GF-D8 (cell line): Measurements from ENCODE around the gene ZNF581.

Experiments used
- DNase-seq: peaks from one replicate; lab custom pipeline; 2025; lab: John Stamatoyannopoulos, UW

Gene ZNF581

GRCh38 chr19:55611300-55611982, 32.0 kb upstream of the ZNF581 start:
- DNase-seq: no peak

DNA sequence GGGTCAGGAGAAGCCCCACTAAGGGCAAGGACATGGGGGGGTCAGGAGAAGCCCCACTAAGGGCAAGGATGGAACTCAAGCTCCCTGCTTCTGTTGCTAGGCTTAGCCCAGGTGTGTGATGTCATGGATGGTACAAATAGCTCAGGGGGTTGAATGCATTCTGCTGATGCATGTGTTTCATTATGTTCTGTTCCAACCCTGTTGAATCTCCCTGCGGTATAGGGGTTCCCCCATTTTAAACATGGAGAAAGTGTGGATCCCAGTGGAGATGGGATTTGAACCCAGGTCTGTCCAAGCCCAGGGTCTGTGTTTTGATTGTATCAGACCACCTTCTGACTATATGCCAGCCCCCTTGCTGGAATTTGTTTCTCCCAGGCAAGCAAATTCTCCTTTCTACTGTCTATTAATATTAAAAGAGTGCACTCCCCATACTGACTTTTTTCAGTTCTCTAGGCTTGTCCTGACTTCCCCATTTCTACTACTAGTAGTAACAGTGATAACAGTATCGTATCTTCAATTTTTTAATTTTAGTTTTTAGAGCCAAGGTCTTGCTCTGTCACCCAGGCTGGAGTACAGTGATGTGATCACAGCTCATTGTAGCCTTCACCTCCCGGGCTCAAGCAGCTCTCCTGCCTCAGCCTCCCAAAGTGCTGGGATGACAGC, 31.3 kb upstream of the ZNF581 start:
- DNase-seq: no peak

DNA sequence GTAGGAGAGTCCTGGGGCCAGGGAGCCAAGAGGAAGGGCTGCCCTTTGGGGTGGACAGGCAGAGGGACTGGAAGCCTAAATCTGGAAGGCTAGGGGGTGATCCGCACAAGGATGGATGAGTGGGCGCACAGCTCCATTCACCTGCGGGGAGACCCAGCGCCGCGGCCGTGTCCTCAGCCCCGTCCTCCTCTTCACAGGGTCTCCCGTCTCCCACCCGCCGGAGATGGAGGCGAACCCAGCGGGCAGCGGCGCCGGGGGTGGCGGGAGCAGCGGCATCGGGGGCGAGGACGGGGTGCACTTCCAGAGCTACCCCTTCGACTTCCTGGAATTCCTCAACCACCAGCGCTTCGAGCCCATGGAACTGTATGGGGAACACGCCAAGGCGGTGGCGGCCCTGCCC, 30.1 kb upstream of the ZNF581 start:
- no peak for DNase-seq

GRCh38 chr19:55613930-55614710, 29.3 kb upstream of the ZNF581 start:
- DNase-seq: no peak

DNA sequence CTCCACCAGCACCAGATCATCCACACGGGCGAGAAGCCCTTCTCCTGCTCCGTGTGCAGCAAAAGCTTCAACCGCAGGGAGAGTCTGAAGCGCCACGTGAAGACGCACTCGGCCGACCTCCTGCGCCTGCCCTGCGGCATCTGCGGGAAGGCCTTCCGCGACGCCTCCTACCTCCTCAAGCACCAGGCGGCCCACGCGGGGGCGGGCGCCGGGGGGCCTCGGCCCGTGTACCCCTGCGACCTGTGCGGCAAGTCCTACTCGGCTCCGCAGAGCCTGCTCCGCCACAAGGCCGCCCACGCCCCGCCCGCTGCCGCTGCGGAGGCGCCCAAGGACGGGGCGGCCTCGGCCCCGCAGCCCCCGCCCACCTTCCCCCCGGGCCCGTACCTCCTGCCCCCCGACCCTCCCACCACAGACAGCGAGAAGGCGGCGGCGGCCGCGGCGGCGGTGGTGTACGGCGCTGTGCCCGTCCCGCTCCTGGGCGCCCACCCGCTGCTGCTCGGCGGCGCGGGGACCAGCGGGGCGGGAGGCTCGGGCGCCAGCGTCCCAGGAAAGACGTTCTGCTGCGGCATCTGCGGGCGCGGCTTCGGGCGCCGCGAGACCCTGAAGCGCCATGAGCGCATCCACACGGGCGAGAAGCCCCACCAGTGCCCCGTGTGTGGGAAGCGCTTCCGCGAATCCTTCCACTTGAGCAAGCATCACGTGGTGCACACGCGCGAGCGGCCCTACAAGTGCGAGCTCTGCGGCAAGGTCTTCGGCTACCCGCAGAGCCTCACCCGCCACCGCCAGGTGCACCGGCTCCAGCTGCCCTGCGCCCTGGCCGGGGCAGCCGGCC, 28.5 kb upstream of the ZNF581 start:
- no peak for DNase-seq

GRCh38 chr19:55615543-55616394, 27.7 kb upstream of the ZNF581 start:
- no peak for DNase-seq

DNA sequence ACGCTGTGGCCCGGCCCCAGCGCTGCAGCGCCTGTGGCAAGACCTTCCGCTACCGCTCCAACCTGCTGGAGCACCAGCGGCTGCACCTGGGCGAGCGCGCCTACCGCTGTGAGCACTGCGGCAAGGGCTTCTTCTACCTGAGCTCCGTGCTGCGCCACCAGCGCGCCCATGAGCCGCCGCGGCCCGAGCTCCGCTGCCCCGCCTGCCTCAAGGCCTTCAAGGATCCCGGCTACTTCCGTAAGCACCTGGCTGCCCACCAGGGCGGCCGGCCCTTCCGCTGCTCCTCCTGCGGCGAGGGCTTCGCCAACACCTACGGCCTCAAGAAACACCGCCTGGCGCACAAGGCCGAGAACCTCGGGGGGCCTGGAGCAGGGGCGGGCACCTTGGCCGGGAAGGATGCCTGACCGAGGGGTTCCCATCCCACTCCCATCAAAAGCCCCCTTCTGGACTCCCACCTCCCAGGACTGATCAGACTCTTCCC, 27.0 kb upstream of the ZNF581 start:
- no peak for DNase-seq

- DNase-seq: no peak
Observed at GRCh38 chr19:55617426-55617825, 26.0 kb upstream of the ZNF581 start.

DNA sequence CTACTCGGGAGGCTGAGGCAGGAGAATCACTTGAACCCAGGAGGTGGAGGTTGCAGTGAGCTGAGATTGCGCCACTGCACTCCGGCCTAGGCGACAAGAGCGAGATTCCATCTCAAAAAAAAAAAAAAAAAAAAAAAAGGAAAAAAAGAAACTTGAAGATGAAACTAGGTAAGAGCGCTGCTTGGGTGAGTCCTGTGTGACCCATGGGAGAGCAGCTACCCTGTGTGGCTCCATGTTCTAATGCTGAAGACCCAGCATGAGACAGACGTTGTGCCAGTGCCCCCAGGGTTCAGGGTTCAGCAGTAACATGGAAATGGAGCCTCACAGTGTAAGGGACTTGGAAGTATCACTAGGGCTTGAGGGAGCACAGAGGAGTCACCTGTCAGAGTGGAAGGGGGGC, 25.0 kb upstream of the ZNF581 start:
- no peak for DNase-seq

GRCh38 chr19:55619286-55619685, 24.2 kb upstream of the ZNF581 start:
- no peak for DNase-seq

DNA sequence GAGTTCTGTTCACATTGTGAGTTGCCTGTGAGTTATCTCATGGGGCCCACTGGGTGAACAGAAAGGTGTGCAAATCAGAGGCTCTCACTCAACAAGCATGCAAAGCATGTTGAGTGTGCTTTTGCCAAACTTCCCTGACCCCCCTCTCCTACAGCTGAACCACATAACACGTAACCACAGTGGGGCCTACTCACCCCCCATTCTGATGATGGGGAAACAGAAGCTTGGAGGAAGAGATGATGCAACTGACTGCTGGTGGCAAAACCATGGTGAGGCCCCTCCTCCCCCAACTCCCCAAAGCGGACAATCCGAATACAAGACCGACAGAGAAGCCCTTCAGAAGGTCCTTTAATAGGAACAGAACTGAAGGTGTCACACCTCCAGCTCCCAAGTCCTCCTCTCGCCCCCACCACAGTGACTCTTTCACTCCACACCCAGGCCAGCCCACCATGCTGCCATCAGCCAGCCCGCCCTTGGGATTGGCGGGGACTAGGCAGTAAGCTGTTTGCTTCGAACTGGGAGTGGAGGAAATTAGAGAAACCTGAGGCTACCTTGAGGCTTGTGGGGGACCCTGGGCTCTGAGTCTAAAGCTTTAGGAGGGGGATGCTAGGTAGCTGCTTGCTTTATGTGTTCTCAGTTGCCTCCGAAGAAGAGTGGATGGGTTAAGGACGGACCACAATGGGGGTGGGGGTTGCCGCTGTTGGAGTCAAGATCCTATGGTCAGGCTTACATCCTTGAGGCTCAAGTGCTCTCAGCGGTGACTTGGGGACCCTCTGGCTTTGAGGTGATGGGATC, 22.8 kb upstream of the ZNF581 start:
- peak; percentile 78 for DNase-seq

GRCh38 chr19:55621205-55621672, 22.2 kb upstream of the ZNF581 start:
- DNase-seq: no peak

DNA sequence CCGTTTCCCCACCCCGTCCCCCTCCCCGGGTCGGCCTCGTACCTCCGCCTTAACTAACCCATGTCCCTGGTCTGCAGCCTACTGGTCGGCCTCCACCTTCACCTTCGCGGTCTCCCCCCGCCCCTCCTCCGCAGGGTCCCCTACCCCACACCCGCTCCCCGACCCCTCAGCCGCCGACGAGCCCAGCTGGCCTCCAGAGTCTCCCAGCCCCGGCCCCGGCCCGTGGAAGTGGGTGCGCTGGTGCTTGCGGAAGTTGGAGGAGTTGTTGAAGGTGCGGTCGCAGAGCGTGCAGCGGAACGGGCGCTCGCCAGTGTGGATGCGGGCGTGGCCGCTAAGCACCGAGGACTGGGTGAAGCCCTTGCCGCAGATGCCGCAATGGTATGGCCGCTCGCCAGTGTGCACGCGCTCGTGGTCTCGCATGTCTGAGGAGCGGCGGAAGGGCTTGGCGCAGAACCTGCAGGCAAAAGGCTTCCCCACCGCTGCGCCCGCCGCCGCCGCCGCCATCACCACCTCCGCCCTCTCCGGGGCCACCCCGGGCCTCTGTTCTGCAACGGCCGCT, 21.7 kb upstream of the ZNF581 start:
- DNase-seq: no peak

GRCh38 chr19:55622242-55622969, 21.0 kb upstream of the ZNF581 start:
- DNase-seq: no peak

DNA sequence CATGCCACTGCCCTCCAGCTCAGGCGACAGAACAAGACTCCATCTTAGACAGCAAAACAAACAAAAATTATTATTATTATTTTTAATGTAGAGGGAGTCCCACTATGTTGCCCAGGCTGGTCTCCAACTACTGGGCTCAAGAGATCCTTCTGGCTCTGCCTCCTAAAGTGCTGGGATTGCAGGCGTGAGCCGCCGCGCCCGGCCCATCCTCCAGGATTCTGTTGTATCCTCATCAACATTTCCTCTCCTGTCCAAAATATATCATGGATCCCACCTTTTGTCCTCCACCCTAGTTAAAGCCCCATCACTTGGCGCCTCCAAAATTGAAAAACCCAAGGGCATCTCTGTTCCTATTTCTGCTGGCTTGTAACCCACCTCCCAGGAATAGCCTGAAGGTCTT, 20.3 kb upstream of the ZNF581 start:
- no peak for DNase-seq

DNA sequence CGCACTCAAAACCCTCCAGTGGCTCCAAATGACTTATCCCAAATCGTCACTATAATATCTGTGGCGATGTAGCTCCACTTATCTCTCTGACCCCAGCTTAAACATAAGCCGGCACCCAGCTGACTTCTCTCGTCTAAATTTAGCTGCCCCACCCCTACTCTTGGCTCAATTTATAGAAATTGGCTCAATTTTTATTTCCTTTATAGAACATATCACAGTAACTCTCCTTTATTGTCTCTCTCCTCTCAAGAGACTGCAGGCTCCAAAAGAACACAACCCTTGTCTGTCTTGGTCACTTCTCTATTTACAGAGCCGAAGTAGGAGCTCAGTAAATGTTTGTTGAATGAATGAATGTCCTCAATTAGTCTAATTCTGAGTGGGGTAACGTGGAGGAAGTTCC, 19.9 kb upstream of the ZNF581 start:
- DNase-seq: no peak

GRCh38 chr19:55624109-55625003, 19.1 kb upstream of the ZNF581 start, which contains the start of gene ZNF784:
ZNF784 (minus strand) TSS chr19:55624566; CDS start chr19:55624561, 5 bp downstream.
- peak; percentile 55 for DNase-seq

GRCh38 chr19:55625004-55625326, 18.5 kb upstream of the ZNF581 start:
- no peak for DNase-seq
